A549 (cell line): ENCODE results near the gene MLX. TPM values are rescaled to one million over a fixed set of nuclear protein-coding genes. Genes with fewer than 3 reads are reported as not detected.
"Not testable (repeated sequence)": the region's sequence is repeated elsewhere in the genome, so short reads cannot be mapped to it uniquely, and the experiment has no call there.

Source experiments
- ATAC-seq, 2 experiments: fragments of 200-7000 bp in 1 of 2; fragments of >200 bp in 1 of 2; cut with Nextera tagmentation in 1 of 2; cut with Tn5 transposase in 1 of 2; 3 replicates each; pipeline versions ENCODE4 v1.8.0 to v1.9.1; 2018 to 2020; ENCODE audit warnings: mild to moderate bottlenecking in 1 of 2, moderate library complexity in 1 of 2
- CTCF ChIA-PET: fragments of 300-600 bp; sonication (Branson Sonifier 250); formaldehyde crosslinking; extraction: SDS; loops from one replicate; lab custom pipeline; 2021; ENCODE audit warnings: antibody characterized with exemption, inconsistent platforms; lab: Yijun Ruan, JAX
- POLR2A ChIA-PET: fragments of 350-600 bp; formaldehyde crosslinking; extraction: SDS; loops from one replicate; lab custom pipeline; 2021; ENCODE audit warnings: antibody characterized with exemption, inconsistent platforms; lab: Yijun Ruan, JAX
- DNase-seq, 2 experiments: peaks; one replicate each; pipeline versions ENCODE4 v3.0.0 to v3.0.0-alpha.2; 2011 to 2016; ENCODE audit warnings: low read depth in 1 of 2, low spot score in 1 of 2
- FAIRE-seq: peaks from 2 replicates; lab custom pipeline; 2011; peaks lifted over from hg19 to GRCh38; lab: Jason Lieb, UNC
- H3K27ac ChIP-seq, 2 experiments: fragments of >200 bp; sonication (Bioruptor Twin); formaldehyde crosslinking; 3 replicates each; pipeline ENCODE4 v1.5.1; 2016 to 2017
- H3K4me1 ChIP-seq: fragments of >200 bp; sonication (Bioruptor Twin); formaldehyde crosslinking; 3 replicates; pipeline ENCODE4 v1.6.1; 2016
- H3K4me2 ChIP-seq: fragments of >200 bp; sonication (Bioruptor Twin); formaldehyde crosslinking; 3 replicates; pipeline ENCODE4 v1.6.1; 2016
- H3K4me3 ChIP-seq: fragments of >200 bp; sonication (Bioruptor Twin); formaldehyde crosslinking; 3 replicates; pipeline ENCODE4 v1.5.1; 2016
- H3K9me3 ChIP-seq: fragments of >200 bp; sonication (Bioruptor Twin); formaldehyde crosslinking; 3 replicates; pipeline ENCODE4 v1.6.1; 2016
- EHF ChIP-seq: fragments of 250-450 bp; sonication (Bioruptor Pico); IDR thresholded peaks from 2 replicates; pipeline ENCODE4 v1.5.0; 2020; ENCODE audit warnings: mild to moderate bottlenecking
- GATA3 ChIP-seq: IDR thresholded peaks from 2 replicates; pipeline ENCODE4 v1.6.1; 2012; ENCODE audit warnings: borderline replicate concordance
- HES2 ChIP-seq: fragments of >200 bp; sonication (Bioruptor Twin); formaldehyde crosslinking; IDR thresholded peaks from 2 replicates; pipeline ENCODE4 v1.6.1; 2016
- HOXA7 ChIP-seq: fragments of 250-450 bp; sonication (Bioruptor Pico); IDR thresholded peaks from 2 replicates; pipeline ENCODE4 v1.5.0; 2020; ENCODE audit warnings: mild to moderate bottlenecking, moderate library complexity
- MAFK ChIP-seq: fragments of 450-650 bp; IDR thresholded peaks from 2 replicates; pipeline ENCODE4 v1.6.1; 2014; ENCODE audit not compliant: partially characterized antibody
- NFE2L2 ChIP-seq: fragments of 150-350 bp; conservative IDR thresholded peaks from 2 replicates; pipeline ENCODE4 v1.6.1; 2014; ENCODE audit warnings: low read length
- PHF8 ChIP-seq: fragments of 200-600 bp; sonication (generic); IDR thresholded peaks from 2 replicates; pipeline ENCODE4 v1.6.1; 2016; ENCODE audit warnings: low read depth, mild to moderate bottlenecking, antibody characterized with exemption, moderate library complexity, borderline replicate concordance
- POLR2A ChIP-seq: IDR thresholded peaks from 2 replicates; pipeline ENCODE4 v1.6.1; 2012; ENCODE audit warnings: mild to moderate bottlenecking, low read length
- POLR2AphosphoS2 ChIP-seq: conservative IDR thresholded peaks from 2 replicates; pipeline ENCODE4 v1.6.1; 2012; ENCODE audit warnings: low read length, improper control_type of control experiment, inconsistent platforms
- RFX5 ChIP-seq: fragments of 450-650 bp; IDR thresholded peaks from 2 replicates; pipeline ENCODE4 v1.7.1; 2014; ENCODE audit warnings: antibody characterized with exemption, mild to moderate bottlenecking, moderate library complexity
- SREBF2 ChIP-seq: fragments of 450-650 bp; IDR thresholded peaks from 2 replicates; pipeline ENCODE4 v1.6.1; 2014; ENCODE audit warnings: mild to moderate bottlenecking, moderate library complexity
- ZFP36 ChIP-seq: fragments of 450-650 bp; IDR thresholded peaks from 2 replicates; pipeline ENCODE4 v1.6.1; 2014; ENCODE audit warnings: borderline replicate concordance; ENCODE audit not compliant: partially characterized antibody
- WGBS: methylation state at CpG from one replicate; pipeline ENCODE4 v1.1.6; 2017; ENCODE audit errors: missing lambda C conversion rate; 5-methylcytosine and 5-hydroxymethylcytosine counted together
- polyA plus RNA-seq, 4 experiments: library from polyadenylated mRNA; depleted of rRNA in 3 of 4; stranded (reverse); fragments of >200 nt; fragmentation: RNase III in 1 of 4; extraction: RNeasy Plus Mini Kit Qiagen cat#74134 plus additional on column Dnase treatment in 1 of 4; gene quantifications; 2 replicates in 3 of 4; 3 replicates in 1 of 4; pipeline ENCODE4 v1.2.3, GENCODE V29; 2011 to 2017
- TF ChIP-seq, protein P1 (sequence below): fragments of 150-350 bp; IDR thresholded peaks from 2 replicates; pipeline ENCODE4 v1.6.1; 2014; ENCODE audit warnings: low read depth, mild to moderate bottlenecking, low read length
- TF ChIP-seq, protein P2 (sequence below): fragments of 250-450 bp; sonication (Bioruptor Pico); IDR thresholded peaks from 2 replicates; pipeline ENCODE4 v1.5.0; 2020; ENCODE audit warnings: low read depth, mild to moderate bottlenecking, moderate library complexity

MLX gene
- polyA plus RNA-seq, 2 of the 4 experiments (the other 2 are of a cell fraction): 46.3 to 48.0 TPM

DNA sequence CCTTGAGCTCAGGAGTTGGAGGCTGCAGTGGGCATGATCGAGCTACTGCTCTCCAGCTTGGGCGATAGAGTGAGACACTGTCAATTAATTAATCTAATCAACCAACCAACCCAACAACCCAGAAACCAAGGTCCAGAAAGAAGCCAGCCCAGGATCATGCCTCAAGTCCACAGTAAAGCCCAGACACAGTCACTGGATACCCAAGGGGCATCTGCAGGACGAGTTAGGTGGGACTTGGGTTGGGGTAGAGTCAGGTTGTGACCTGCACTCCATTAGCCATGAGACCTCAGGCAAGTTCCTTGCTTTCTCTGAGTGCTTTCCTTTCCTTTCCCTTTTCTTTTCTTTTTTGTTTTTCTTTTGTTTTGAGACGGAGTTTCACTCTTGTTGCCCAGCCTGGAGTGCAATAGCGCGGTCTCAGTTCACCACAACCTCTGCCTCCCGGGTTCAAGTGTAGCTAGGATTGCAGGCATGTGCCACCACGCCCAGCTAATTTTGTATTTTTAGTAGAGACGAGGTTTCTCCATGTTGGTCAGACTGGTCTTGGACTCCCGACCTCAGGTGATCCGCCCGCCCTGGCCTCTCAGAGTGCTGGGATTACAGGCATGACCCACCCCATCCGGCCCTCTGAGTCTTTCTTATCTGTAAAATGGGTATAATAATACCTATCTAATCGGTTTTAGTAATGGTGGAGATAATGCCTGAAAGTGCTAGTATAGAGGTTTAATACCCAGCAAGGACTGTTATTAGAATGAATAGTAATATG is 17.7 kb upstream of the MLX start:
- WGBS: 81% methylated on average over 14 of the region's 14 CpGs

GRCh38 chr17:42552736-42553135 is 14.2 kb upstream of the MLX start, which contains the start of gene HSD17B1:
Gene HSD17B1, plus strand, starts transcription at chr17:42552923. Its CDS starts 11 bp downstream, at chr17:42552934.
- peaks cover 26% of the 10 kb centered on the region for H3K4me1 ChIP-seq
- peak within 1 kb of the TSS; percentile 92 for H3K4me2 ChIP-seq
- FAIRE-seq, POLR2A ChIA-PET, H3K9me3 ChIP-seq, ATAC-seq, DNase-seq: not testable (repeated sequence)
- peak within 1 kb of the TSS; percentile 87 for H3K4me3 ChIP-seq
- peak within 1 kb of the TSS; percentile 94; a peak in 4 of 6 replicates for H3K27ac ChIP-seq
- CTCF ChIA-PET: interaction anchor here (1.1 to 3.3 kb wide), 5 partner anchors 10 to 211 kb away, joined by 4 to 13 read pairs (median 9); partner anchors contain the start of genes NAGLU and PSMC3IP
- WGBS: 93% methylated on average over 11 of the region's 15 CpGs

More for the DNA sequence above, 17.7 kb upstream of the MLX start:
- peak overlapping the region; percentile 51 for H3K4me3 ChIP-seq
- no peaks in the 10 kb centered on the region for H3K9me3 ChIP-seq
- no peak for TF ChIP-seq SREBF2
- no peak for TF ChIP-seq GATA3
- TF ChIP-seq POLR2A: no peak
- TF ChIP-seq, protein P1, sequence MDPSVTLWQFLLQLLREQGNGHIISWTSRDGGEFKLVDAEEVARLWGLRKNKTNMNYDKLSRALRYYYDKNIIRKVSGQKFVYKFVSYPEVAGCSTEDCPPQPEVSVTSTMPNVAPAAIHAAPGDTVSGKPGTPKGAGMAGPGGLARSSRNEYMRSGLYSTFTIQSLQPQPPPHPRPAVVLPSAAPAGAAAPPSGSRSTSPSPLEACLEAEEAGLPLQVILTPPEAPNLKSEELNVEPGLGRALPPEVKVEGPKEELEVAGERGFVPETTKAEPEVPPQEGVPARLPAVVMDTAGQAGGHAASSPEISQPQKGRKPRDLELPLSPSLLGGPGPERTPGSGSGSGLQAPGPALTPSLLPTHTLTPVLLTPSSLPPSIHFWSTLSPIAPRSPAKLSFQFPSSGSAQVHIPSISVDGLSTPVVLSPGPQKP: no peak
- TF ChIP-seq, protein P2, sequence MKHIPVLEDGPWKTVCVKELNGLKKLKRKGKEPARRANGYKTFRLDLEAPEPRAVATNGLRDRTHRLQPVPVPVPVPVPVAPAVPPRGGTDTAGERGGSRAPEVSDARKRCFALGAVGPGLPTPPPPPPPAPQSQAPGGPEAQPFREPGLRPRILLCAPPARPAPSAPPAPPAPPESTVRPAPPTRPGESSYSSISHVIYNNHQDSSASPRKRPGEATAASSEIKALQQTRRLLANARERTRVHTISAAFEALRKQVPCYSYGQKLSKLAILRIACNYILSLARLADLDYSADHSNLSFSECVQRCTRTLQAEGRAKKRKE: no peak
- no peak for TF ChIP-seq POLR2AphosphoS2
- no peak for TF ChIP-seq HES2
- no peak for TF ChIP-seq HOXA7
- no peak for TF ChIP-seq ZFP36
- no peak for TF ChIP-seq MAFK
- TF ChIP-seq NFE2L2: no peak
- TF ChIP-seq RFX5: no peak
- no peak for TF ChIP-seq PHF8
- TF ChIP-seq, all 56 proteins: peak for 0
- POLR2A ChIA-PET: interaction anchor here (0.7 to 1.6 kb wide), 7 partner anchors 10 to 346 kb away, joined by 3 to 22 read pairs (median 3); partner anchors contain the start of genes NAGLU, PSMC3IP and VPS25
- peak; percentile 65 for FAIRE-seq
- Histone ChIP-seq H3K4me2 (peak overlapping the region; percentile 89), H3K27ac (peak overlapping the region in 1 of 2 experiments; percentile 83; a peak in 2 of 6 replicates), H3K4me1 (peaks cover 18% of the 10 kb centered on the region; the same call in 2 of the 3 replicates)
- DNase-seq: no peak
- ATAC-seq: peak in 1 of 2 experiments; percentile 0; a peak in 1 of 6 replicates
- CTCF ChIA-PET: interaction anchor here (0.6 to 4.2 kb wide), 19 partner anchors 9 to 413 kb away, joined by 3 to 37 read pairs (median 4); partner anchors contain the start of genes BECN1, NAGLU and PSMC3IP

DNA sequence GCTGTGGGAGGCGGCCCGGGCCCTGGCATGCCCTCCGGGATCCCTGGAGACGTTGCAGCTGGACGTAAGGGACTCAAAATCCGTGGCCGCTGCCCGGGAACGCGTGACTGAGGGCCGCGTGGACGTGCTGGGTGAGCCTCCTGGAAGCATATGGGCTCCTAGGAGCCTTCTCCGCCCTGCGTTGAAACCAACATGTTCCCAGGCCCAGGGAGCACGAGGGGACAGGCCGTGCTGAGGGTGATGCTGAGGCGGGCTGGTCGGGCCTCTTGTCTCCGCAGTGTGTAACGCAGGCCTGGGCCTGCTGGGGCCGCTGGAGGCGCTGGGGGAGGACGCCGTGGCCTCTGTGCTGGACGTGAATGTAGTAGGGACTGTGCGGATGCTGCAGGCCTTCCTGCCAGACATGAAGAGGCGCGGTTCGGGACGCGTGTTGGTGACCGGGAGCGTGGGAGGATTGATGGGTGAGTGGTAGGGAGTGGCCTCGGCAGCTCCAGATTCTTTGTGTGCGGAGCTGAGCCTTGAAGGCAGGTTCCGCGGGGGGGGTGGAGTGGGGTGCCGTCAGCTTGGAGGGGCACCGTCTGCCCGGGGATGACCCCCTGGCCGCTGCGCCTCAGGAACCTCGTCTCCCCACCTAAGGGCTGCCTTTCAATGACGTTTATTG is 13.6 kb upstream of the MLX start:
- Histone ChIP-seq H3K4me2 (peak overlapping the region; percentile 92), H3K9me3 (no peaks in the 10 kb centered on the region), H3K4me3 (peak overlapping the region; percentile 87; the same call in 2 of the 3 replicates), H3K27ac (peak overlapping the region in 1 of 2 experiments; percentile 94; a peak in 4 of 6 replicates), H3K4me1 (peaks cover 23% of the 10 kb centered on the region)
- no peak for TF ChIP-seq NFE2L2
- no peak for TF ChIP-seq EHF (CRISPR knock-in tag)
- DNase-seq: peak in 1 of 2 experiments; percentile 59
- ChIA-PET POLR2A (no interaction called here), CTCF (interaction anchor here (0.5 to 3.3 kb wide), 10 partner anchors 11 to 266 kb away, joined by 3 to 13 read pairs (median 6); partner anchors contain the start of genes NAGLU and PSMC3IP)
- WGBS: 94% methylated on average over 45 of the region's 45 CpGs
- peak in 1 of 2 experiments; percentile 6; a peak in 3 of 6 replicates for ATAC-seq
- no peak for FAIRE-seq
